Transverse colon (tissue), 3 donors: ENCODE data around the gene MEAF6.

ENCODE experiments used
- CTCF ChIP-seq, 5 experiments: fragments of 200-600 bp in 3 of 5; fragments of 450-650 bp in 2 of 5; sonication (generic) in 3 of 5; IDR thresholded peaks; 1 replicate in 2 of 5; 2 replicates in 3 of 5; pipeline ENCODE4 v1.5.1; 2016 to 2017; ENCODE audit warnings: antibody characterized with exemption in 5 of 5, inconsistent platforms in 3 of 5, mild to moderate bottlenecking in 2 of 5, moderate library complexity in 1 of 5
- POLR2A ChIP-seq: fragments of 450-650 bp; IDR thresholded peaks from one replicate; pipeline ENCODE4 v1.6.1; 2016; ENCODE audit warnings: antibody characterized with exemption, mild to moderate bottlenecking, moderate library complexity

GRCh38 chr1:37519613-37520012 lies 5.0 kb upstream of the MEAF6 start:
- TF ChIP-seq POLR2A (no peak), CTCF (IDR thresholded peaks at IDR 0.05) (no peak)
